ENCODE data around the gene GIMAP4.
"Not testable (repeated sequence)": the region's sequence is repeated elsewhere in the genome, so short reads cannot be mapped to it uniquely, and the experiment has no call there.

The GIMAP4 gene

DNA sequence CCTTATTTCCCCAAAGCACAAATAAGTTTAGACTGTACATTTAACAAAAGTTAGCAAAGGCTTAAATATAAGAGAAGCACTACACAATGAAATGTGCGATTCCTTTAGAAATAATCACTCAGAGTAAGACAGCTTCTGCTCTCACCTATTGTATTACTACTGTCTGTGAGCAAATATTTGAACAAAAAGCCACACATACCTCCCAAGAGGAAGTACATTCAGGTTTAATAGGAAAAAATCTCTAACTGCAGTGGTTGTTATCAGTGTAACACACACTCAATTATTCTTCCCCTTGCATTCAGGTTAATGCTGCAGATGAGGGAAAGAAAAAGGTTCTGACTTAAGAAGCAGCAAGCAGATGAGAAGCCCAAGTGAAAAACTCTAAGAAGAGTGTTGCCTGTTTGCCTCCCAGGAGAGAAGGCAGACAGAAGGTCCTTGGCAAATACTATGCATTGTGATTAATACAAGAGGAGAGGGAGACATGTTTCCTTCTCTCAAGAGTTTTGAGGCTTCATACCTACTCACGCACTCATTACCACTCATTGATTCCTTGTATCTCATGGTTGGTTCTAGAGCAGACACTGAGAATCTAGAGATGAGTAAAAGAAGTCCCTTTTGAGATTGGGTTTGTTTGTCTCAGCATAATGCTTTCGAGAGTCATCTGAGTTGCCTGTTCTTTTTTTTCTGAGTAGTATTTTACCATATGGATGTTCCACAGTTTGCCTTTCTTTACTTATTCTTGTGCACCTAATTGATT, 13.6 kb downstream of the GIMAP4 start:
- no peak for DNase-seq

- DNase-seq, result no peak
These were observed 18.0 kb downstream of the GIMAP4 start for GRCh38 chr7:150585199-150585598.

GRCh38 chr7:150586068-150586784, 19.0 kb downstream of the GIMAP4 start:
- DNase-seq, result no peak

DNA sequence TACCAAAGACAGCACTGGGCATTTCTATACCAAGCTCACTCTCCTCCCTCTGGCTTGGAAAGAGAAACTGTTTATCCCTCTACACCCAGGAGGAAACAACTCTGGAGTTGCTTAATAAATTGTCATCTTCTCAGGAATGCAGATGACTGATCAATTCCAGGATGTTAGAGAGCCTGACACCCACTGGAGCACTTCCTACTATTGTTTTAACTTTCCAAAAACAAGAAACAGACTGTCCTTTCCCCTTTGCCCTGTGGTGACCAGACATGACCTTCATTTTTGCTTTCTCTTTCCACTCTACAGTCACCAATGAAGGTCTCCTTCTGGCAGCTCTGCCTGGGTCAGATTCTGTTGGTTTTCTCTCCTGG, 19.6 kb downstream of the GIMAP4 start:
- no peak for DNase-seq

GRCh38 chr7:150587551-150587950, 20.4 kb downstream of the GIMAP4 start:
- no peak for DNase-seq

DNA sequence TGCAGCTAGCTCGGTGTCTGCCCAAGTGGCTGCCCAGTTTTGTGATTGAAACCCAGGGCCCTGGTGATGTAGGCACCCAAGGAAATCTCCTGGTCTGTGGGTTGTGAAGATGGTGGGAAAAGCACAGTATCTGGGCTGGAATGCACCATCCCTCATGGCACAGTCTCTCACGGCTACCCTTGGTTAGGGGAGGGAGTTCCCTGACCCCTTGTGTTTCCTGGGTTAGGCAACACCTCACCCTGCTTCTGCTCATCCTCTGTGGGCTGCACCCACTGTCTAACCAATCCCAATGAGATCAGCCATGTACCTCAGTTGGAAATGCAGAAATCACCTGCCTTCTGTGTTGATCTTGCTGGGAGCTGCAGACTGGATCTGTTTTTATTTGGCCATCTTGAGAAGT, 27.6 kb downstream of the GIMAP4 start:
- no peak for DNase-seq

- no peak for DNase-seq
These were observed 28.2 kb downstream of the GIMAP4 start for GRCh38 chr7:150595361-150595760.

DNA sequence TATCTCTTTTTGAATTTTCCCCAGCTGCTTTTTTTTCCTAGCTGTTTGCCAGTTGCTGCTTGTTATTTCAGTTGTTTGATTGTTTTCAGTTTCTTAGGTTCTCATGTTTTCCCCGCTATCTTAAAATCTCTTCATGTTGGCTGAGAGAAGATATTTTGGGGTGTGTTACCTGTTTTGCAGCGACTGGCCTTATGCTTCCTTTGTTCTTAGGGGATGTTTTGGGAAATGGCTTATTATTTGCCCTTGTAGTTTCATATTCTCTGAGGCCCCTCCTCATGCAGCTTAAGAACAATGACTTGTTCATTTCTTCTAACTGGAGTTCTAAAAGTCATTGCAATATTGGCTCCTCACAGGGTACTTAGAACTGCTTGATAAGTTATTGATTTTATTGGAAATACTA, 36.4 kb downstream of the GIMAP4 start:
- not testable (repeated sequence) for DNase-seq

DNA sequence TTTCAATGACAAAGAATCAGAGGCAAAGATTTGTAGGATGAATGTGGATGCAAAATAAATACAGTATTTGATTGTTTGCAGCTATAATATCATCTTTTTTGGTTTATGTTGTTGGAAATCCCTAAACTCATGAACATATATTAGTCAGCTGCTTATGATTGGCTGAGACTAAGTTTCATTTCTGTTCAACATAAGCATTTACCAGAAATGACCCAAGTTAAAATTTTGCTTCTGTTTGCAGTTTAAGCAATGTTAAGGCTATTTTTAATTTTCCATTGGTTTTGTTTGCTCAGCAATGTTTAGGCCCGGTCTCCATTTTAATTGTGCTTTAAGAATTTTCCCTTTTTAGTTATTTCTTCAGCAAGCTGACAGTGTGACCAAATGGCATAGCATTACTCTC, 43.0 kb downstream of the GIMAP4 start:
- DNase-seq, result no peak

GRCh38 chr7:150612925-150613324, 45.7 kb downstream of the GIMAP4 start:
- no peak for DNase-seq

GRCh38 chr7:150613880-150614279, 46.7 kb downstream of the GIMAP4 start:
- no peak for DNase-seq

- not testable (repeated sequence) for DNase-seq
These were observed 47.2 kb downstream of the GIMAP4 start for GRCh38 chr7:150614426-150614825.

DNA sequence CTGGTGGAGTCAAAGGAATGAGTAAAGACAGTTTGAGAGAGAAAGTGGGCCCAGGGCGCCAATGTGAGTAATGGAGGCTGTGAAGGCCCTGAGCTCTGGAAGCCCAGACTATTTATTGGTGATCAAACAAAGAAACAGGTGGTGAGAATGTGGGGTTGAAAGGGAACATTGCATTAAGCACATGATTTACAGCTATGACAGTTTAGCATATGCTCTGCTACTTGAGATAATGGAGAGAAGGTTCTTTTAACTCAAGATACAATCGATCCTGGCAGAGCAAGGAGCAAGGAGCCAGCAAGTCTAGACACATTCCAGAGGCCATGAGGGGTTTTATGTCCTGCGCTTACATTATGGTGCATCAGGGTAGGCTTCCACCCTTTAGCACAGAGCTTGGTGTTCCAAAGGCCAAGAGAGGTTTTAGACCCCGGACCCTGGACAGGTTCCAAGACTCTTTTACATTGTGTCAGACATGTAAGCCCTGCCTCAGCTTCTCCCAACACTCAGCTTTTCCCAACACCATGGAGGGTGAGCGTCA, 48.1 kb downstream of the GIMAP4 start:
- not testable (repeated sequence) for DNase-seq

DNA sequence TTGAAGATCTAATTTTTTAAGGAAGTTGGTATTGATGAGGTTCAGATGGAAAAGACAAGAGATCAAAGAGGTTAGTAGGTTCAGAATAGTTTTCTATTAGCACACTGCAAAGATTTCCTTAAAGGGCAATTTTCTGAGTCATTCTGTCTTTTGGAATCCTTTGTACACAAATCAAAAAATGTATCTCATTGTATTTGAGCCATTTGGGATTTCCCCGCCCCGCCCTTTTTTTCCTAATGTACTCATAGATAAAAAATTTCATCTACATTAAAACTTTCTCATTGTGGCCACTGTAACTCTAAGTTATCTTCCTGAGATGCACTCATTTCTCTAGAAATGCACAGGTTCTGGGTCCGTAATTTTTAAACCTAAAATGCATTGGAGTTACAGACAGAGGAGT, 52.9 kb downstream of the GIMAP4 start:
- DNase-seq, result no peak

GRCh38 chr7:150620617-150621371, 53.6 kb downstream of the GIMAP4 start:
- DNase-seq, result no peak

GRCh38 chr7:150621376-150621775, 54.2 kb downstream of the GIMAP4 start:
- DNase-seq, result no peak
